Nucleus accumbens (tissue), 56 donors: ENCODE measurements around the gene TIGD6.
"Not testable (repeated sequence)": the region's sequence is repeated elsewhere in the genome, so short reads cannot be mapped to it uniquely, and the experiment has no call there.

ENCODE experiments used
- DNase-seq, 56 donors: peaks; one replicate each; lab custom pipeline; 2025; lab: John Stamatoyannopoulos, UW

Gene TIGD6

DNA sequence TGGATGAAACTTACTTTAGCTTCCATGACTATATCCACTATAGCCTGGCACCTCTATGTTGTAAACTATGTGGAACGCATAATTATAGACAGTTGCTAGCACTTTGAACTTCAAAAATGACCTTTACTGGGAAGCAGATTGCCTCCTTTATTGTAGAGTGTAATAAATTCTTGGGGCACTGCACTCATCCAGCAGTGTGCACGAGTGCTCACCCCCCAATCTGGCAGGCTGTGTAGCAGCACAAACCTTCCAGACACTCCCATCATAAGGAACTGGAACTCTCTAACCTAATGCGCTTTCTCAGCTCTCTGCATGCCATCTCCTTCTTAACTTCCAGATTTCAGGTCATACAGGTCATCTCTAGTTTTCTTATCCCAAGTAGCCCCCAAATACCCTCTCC lies 54.3 kb downstream of the TIGD6 start:
- no peak for DNase-seq

GRCh38 chr5:149944666-149945065 lies 55.8 kb downstream of the TIGD6 start, which contains the start of gene PDE6A:
TSS of gene PDE6A (minus strand) at chr5:149944793. CDS start at chr5:149944673, 120 bp downstream.
- no peak for DNase-seq

DNA sequence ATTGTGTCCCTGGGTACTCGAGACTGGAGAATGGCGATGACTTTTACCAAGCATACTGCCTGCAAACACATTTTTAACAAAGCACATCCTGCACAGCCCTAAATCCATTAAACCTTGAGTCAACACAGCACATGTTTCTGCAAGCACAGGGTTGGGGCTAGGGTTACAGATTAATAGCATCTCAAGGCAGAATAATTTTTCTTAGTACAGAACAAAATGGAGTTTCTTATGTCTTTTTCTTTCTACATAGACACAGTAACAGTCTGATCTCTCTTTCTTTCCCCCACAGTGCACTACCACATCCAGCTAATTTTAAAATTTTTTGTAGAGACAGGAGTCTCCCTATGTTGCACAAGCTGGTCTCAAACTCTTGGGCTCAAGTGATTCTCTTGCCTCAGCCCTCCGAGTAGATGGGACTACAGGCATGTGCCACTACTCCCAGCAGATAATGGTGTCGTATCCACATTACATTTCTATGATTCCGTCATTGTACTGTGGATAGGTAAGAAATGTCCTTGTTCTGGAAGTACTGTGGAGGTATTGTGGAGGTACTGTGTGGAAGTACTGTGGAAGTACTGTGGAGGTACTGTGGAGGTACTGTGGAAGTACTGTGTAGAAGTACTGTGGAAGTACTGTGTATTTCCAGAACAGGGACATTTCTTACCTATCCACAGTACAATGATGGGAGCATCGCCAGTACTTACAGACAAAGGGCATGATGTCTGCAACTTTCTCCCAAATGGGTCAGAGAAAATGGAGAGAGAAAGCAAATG lies 57.1 kb downstream of the TIGD6 start:
- not testable (repeated sequence) for DNase-seq
